Astrocyte of the cerebellum (primary cell): ENCODE results near the gene IQSEC3.

Experiments used
- DNase-seq: peaks from one replicate; pipeline ENCODE4 v3.0.0-alpha.2; 2011; ENCODE audit warnings: low read depth
- H3K4me3 ChIP-seq: 2 replicates; pipeline ENCODE4 v1.5.1; 2011; ENCODE audit warnings: mild to moderate bottlenecking, low read depth, low read length, moderate library complexity
- in situ Hi-C: cut with HindIII; loops from 2 replicates; pipeline ENCODE4 v1.10.0; 2017; ENCODE audit warnings: low sequenced_read_pairs
- TF ChIP-seq, protein P1 (sequence below): IDR thresholded peaks from 2 replicates; pipeline ENCODE4 v1.5.1; 2012; ENCODE audit warnings: low read length, low read depth, moderate library complexity, mild to moderate bottlenecking; ENCODE audit errors: missing control alignments

IQSEC3 gene

DNA sequence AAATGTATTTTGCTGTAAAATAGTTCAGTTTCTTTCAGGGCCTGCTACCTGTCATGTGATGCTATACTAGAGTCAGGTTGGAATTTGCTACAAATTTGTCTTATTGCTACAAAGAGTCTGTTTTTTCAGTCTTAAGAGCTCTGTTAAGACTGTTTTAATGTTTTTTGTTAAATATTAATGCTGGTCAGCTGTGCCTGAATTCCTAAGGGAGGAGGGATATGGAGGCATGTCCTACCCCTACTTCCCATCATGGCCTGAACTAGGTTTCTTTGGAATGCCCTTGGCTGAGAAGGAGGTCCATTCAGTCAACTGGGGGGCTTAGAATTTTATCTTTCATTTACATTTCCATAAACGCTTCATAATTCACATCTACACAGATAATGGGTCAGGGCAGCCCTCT is 30.0 kb downstream of the IQSEC3 start:
- TF ChIP-seq, protein P1, sequence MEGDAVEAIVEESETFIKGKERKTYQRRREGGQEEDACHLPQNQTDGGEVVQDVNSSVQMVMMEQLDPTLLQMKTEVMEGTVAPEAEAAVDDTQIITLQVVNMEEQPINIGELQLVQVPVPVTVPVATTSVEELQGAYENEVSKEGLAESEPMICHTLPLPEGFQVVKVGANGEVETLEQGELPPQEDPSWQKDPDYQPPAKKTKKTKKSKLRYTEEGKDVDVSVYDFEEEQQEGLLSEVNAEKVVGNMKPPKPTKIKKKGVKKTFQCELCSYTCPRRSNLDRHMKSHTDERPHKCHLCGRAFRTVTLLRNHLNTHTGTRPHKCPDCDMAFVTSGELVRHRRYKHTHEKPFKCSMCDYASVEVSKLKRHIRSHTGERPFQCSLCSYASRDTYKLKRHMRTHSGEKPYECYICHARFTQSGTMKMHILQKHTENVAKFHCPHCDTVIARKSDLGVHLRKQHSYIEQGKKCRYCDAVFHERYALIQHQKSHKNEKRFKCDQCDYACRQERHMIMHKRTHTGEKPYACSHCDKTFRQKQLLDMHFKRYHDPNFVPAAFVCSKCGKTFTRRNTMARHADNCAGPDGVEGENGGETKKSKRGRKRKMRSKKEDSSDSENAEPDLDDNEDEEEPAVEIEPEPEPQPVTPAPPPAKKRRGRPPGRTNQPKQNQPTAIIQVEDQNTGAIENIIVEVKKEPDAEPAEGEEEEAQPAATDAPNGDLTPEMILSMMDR, result no peak
- no peak for DNase-seq
- in situ Hi-C loops, result no loop called here
- no peak overlapping the region for H3K4me3 ChIP-seq

GRCh38 chr12:98924-99352 is 32.4 kb downstream of the IQSEC3 start:
- TF ChIP-seq, protein P1, result no peak
- H3K4me3 ChIP-seq, result no peak overlapping the region
- no peak for DNase-seq
- in situ Hi-C loops, result no loop called here

- in situ Hi-C loops, result no loop called here
- TF ChIP-seq, protein P1, result no peak
- H3K4me3 ChIP-seq, result no peak overlapping the region
- DNase-seq, result no peak
Measured at GRCh38 chr12:99605-100004, 33.0 kb downstream of the IQSEC3 start.

GRCh38 chr12:101969-102878 is 35.7 kb downstream of the IQSEC3 start:
- DNase-seq, result no peak
- no peak overlapping the region for H3K4me3 ChIP-seq
- in situ Hi-C loops, result no loop called here
- TF ChIP-seq, protein P1, result no peak

GRCh38 chr12:102879-103168 is 36.3 kb downstream of the IQSEC3 start:
- DNase-seq, result no peak
- no peak overlapping the region for H3K4me3 ChIP-seq
- in situ Hi-C loops, result no loop called here
- TF ChIP-seq, protein P1, result no peak

DNA sequence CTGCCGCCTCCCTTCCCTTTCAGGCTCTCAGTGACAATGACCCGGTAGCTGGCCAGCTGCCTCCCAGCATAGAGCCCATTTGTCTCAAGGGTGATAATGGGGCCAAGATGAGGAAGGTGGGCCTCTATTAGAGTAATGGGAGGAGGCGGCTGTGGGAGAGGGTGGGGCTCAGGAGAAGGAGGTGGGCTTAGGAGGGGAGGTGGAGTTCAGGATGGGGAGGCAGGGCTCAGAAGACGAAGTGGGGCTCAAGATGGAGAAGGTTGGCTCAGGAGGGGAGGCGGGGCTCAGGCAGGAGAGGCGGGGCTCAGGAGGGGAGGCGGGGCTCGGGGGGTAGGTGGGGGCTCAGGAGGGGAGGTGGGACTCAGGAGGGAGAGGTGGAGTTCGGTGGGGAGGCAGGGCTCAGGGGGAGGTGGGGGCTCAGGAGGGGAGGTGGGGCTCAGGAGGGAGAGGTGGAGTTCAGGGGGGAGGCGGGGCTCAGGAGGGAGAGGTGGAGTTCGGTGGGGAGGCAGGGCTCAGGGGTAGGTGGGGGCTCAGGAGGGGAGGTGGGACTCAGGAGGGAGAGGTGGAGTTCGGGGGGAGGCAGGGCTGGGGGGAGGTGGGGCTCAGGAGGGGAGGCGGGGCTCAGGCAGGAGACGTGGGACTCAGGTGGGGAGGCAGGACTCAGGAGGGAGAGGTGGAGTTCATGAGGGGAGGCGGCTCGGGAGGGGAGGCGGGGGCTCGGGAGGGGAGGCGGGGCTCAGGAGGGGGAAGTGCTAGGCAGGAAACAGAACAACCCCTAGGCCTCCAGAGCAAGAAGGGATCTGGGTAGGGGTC is 36.8 kb downstream of the IQSEC3 start:
- in situ Hi-C loops, result no loop called here
- H3K4me3 ChIP-seq, result no peak overlapping the region
- TF ChIP-seq, protein P1, result no peak
- no peak for DNase-seq
